GM21367 (cell line): ENCODE data around the gene VPS13D.
"Not testable (repeated sequence)": the region's sequence is repeated elsewhere in the genome, so short reads cannot be mapped to it uniquely, and the experiment has no call there.

ENCODE experiments used
- ATAC-seq: cut with Tn5 transposase; IDR thresholded peaks from one replicate; pipeline ENCODE4 v1.9.1; 2021; ENCODE audit not compliant: unreplicated experiment

VPS13D gene

DNA sequence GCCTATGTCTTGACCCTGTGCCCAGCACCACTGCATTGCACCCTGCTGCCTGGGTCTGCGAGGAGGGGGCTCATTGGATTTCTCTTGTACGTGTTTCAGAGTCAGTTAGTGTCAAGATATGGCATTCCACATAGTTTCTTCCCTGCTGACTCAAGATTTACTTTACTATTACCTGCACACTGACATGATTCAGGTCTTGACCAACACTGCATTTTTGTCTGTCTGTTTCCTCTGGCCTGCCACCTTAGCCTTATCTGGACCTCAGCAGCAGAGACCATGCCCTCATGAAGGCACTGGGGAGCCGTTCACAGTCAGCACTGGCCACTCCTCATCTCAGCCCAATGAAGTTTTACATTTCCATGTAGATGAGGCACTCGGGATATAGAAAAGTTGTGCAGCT lies 232.8 kb downstream of the VPS13D start:
- ATAC-seq = no peak

DNA sequence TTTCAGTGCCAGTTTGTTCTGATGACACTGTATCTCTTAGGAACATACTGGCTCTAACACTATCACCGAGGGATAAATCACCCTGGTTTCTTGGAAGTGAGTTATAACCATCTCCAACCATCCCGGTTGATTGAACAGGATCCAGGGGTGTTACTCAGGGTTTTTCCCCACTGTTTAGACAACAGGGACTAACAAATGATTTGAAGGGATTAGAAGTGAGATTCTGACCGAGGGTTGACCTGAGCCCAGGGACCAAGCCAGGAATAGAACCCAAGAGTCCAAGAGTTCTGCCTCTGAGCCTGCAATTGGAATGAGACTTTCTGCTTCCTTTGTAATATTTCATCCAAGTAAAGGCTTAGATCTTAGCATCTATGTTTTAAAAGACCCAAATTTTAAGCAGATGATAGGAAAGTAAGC lies 234.2 kb downstream of the VPS13D start:
- ATAC-seq = no peak

DNA sequence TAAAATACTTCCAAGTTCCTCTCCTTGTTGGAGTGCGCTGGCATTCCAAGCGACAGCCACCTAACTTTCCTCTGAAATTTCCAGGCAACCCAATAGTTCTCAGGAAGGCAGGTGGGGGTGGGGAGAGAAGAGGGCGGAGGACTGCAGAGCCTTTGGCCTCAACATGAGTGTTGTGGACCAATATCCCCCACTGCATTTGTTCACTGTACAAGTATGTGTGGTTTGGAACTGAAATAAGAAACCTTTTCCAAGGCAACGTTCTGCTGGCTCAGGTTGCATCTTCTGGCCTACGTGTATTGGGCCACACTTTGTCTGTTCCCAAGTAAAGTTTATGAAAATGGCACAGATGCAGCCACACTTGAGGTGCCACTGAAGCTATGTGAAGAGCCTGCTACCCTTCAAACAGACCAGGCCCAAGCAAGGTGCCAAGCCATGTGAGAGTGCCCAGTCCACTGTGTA lies 234.8 kb downstream of the VPS13D start:
- no peak for ATAC-seq

DNA sequence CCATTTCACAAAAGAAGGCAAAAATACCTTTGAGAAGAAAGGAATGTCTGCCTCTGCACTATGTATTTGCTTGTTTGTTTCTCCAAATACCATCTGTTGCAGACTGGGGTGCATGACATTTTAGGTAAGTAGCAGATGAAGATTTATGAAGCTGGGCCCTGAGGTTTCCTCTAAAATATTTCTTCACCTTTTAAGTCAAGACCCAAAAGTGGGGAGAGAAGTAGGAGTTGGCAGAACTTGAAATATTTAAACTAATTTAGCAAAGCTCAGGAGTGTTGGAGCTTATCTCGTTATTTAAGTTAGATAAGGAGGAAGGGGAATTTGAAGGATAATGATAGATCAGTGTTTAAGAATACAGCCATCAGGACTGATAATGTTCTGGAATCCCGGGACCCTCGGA lies 235.3 kb downstream of the VPS13D start:
- ATAC-seq = no peak

- ATAC-seq = no peak
These were observed 237.0 kb downstream of the VPS13D start for GRCh38 chr1:12466816-12467215.

- no peak for ATAC-seq
These were observed 237.9 kb downstream of the VPS13D start for GRCh38 chr1:12467570-12468286.

DNA sequence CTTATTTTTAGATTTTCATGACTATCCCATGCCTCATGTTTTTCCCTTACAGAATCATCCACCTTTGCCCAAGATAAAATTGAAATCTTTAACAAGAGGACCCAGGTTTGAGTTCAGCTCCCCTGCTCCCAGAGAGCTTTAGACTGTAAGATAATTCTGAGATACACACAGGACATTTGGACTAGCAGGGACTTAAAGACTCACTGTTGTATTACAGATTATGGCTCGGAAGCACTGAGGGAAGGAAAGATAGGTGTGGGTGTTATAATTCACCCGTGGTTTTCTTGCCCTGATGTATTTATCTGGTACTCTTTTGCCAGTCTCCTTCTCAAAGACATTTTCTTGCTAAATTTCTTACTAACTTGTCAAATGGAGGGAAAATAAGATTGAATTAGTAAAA lies 238.5 kb downstream of the VPS13D start:
- no peak for ATAC-seq

- ATAC-seq = no peak
These were observed 239.7 kb downstream of the VPS13D start for GRCh38 chr1:12469493-12469892.

GRCh38 chr1:12469990-12470389 lies 240.2 kb downstream of the VPS13D start:
- no peak for ATAC-seq

DNA sequence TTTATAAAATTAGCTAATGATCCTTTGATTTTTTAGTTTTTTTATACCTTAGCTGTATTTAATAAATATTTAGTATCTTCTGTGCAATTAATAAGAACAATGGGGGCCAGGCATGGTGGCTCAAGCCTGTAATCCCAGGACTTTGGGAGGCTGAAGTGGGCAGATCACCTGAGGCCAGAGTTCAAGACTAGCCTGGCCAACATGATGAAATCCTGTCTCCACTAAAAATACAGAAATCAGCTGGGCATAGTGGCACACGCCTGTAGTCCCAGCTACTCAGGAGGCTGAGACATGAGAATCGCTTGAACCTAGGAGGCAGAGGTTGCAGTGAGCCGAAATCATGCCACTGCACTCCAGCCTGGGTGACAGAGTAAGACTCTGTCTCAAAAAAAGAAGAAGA lies 241.1 kb downstream of the VPS13D start:
- ATAC-seq = not testable (repeated sequence)

DNA sequence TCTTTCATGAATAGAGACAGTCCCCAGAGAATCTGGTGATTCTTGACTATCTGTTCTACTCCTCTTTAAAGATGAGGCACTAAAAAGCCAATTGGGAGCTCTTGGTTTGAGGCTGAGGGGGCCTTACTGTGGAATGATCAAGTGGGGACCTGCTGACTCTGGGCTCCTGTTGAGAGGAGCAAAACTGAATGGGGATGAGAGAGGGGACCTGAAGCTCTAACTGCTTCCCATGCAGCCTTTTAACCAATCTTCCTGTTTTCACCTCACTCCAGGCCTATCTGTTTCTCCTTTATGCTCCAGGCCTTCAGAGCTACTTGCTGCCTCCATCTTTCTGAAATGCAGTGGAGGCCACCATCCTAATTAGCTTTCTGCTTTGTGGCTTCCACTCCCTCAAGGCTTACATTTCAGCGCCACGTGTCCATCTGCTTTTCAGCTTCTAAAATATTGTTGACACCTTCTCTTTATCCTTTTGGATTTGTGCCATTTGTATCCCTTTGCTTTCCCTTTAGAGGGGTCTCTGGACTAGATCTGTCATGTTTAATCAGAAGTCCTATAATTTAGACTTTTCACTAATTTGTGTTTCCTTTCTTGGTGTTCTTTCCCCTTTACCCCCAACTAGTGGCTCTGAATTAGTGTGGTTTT lies 242.4 kb downstream of the VPS13D start:
- ATAC-seq = no peak

GRCh38 chr1:12472798-12473551 lies 243.1 kb downstream of the VPS13D start:
- ATAC-seq = no peak

DNA sequence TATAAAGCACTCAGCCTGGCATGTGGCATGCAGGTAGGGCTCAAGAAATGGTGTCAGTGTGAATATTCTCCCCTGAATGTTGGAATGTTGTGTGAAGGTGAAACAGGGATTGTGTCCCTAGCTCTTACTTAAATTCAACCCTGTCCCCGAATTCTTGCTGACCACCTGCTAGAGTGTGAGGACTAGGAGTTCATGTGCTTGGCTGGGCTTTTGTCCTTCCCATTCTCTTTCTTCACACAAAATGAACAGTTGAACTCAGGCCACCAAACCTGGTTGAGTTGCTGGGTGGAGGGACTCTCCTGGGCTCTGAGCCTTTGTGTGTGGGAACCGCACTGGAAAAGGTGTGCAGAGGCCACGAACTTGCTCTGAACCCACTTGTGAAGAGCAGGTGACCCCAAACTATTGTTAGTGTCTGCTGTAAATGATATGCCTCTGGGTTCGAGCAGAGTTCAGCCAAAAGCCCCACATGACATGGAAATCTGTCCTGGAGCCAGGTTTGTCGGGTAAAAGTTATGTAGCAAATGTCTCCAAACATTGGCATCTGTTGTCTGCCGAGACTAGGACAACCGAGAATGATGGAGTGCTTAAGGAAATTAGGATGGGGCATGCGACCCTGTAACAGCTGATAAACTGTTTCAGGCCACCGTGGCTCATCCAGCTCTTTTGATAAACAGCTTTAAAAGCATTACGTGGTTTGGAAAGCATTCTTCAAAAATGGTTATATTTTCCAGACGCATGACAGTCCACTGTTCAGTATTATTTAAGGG lies 243.9 kb downstream of the VPS13D start:
- no peak for ATAC-seq

DNA sequence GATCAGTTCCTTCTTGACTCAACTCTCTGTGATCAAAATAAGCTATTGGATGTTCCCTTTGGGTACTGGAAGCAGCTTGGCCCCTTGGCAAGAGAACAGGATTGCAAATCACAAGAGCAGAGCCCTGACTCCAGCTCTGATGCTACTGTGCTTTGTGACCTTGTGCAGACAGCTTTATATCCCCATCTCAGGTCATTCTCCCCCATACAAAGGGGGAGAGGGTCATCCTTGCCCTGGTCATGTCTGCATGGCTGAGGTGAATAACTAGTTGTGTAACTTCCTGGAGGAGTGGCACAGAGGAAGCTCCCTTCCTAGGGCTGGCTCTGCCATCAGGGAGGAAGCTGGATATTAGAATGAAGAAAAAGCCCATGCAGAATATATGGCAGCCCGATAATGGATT lies 245.3 kb downstream of the VPS13D start:
- no peak for ATAC-seq

DNA sequence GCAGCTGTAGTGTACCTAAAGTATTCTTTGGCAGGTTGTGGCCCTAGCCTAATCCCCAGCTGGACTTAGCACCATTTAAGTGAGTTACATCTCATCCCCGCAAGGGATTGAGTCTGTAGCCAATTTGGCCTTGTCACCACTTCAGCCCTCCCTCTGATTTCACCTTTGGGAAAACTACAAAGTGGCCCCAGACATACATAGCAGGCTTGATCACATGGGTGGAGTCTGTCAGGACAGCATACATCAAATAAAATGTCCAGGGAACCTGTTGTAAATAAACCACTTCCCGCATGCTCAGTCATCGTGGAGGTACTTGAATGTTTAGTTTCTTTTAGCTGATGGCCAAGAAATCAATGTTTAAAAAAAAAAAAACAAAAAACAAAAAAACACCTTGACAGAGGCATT lies 245.7 kb downstream of the VPS13D start:
- ATAC-seq = no peak

- no peak for ATAC-seq
These were observed 246.1 kb downstream of the VPS13D start for GRCh38 chr1:12475947-12476346.

DNA sequence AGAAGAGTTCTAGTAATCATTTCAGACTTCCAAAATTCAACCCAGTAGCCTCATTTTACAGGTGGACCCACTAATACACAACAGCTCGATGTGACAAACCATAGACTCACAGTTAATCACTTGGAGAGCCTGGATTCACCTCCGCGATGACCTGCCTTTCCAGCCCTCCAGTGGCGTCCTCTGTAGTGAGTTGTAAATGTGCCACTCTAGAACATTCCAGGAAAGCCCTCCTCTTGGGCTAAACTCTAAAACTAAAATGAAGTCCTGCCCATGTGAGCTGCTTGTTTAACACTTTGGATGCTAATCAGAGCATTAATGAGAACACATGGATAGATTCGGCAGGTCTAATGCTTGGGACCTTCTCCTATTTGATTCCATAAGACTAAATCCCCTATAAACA lies 247.5 kb downstream of the VPS13D start:
- ATAC-seq = no peak

DNA sequence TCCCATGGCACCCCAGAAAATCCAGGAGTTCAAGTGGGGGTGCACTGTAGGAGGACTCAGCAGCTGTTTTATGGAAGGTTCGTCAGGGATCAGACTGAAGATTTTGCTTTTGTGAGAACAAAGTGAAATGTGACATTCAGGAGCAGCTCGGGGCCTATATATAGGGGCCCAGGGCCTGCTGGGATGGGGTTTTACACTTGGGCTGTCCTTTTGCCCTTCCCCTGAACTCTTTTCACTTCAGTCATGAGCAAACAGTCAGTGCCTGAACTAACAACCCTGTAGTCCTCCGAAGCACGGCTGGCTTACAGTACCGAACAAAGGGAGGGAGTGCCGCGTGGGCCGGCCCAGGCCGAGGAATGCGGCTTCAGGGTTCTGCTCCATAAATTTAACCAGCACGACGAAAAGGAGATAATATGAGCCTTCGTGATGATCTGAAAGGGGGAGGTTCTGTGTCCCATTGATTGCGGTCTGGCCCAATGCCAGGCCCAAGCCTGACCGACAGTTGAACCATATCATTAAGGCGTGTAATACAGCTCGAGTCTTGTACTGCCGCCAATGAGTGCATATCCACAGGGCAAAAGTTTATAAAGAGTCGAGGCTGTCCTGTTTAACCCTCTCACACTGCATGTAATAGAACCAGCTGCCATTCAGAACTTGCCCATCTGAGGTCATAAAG lies 248.2 kb downstream of the VPS13D start:
- ATAC-seq = no peak

DNA sequence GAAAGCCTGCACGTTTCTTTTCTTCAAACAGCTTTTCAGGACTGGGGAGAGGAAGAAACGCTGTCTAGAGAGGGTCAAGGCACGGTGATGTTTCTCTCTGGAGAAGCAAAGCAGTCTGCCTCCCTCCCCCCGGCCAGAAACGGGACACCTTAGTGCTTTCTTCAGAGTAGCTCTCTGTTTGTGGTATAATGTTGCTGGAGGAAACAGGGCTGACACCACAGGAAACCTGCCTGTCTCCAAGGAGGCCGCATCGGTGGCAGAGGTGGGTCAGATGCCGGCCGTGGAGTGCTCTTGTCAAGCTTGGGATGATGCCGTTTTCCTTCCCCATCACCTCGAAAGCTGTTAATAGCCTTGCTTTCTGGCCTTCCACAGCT lies 248.8 kb downstream of the VPS13D start:
- no peak for ATAC-seq

- no peak for ATAC-seq
These were observed 249.5 kb downstream of the VPS13D start for GRCh38 chr1:12479311-12479710.

DNA sequence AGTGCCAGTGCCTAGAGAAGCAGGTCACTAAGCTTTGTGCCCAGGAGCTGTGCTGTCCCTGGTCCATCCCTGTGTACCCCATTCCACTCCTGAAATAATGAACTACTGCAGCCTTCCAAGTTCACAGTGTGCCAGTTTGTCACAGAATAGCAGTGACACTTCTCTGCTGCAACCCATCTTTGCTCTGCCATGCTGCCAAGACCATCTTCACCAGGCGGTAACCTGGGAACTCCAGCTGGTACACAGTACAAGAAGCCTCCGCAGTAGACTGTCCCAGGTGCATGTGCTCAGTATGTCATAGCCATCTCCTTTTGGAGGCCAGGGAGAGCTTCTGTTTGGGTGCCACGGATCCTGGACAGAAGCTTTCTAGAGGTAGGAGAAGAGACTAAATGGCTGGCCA lies 250.2 kb downstream of the VPS13D start:
- no peak for ATAC-seq
